ENCODE measurements around the gene HAVCR1.
"Not testable (repeated sequence)": the region's sequence is repeated elsewhere in the genome, so short reads cannot be mapped to it uniquely, and the experiment has no call there.

Gene HAVCR1

DNA sequence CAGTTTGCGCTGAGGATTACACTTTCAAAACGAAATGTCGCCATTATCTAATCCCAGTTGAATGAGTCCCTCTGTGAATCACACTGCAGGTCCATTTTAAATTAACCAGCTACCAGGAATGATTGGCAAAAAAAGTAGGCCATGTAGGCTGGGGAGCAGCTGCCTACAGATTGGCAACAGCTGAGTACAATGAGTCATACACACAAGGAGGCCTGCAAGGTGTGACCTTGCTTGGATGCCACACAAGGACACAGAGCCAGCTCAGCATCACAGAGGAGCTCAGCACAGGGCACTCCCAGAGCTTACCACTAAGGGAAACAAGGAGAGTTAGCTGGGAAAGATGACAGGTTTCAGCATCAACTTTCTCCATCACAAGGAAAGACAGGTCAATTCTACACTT is 12.9 kb downstream of the HAVCR1 start:
- Histone ChIP-seq H4K8ac (ENCODE audit: low read depth, low read length) (no peak overlapping the region), H2BK120ac (ENCODE audit: insufficient read depth, low read length, poor library complexity) (no peak overlapping the region), H3K79me2 (ENCODE audit: control insufficient read depth, insufficient read depth, low read length, poor library complexity) (no peaks in the 10 kb centered on the region), H3K4me3 (ENCODE audit: low read depth, low read length) (no peak overlapping the region), H3K9me3 (ENCODE audit: insufficient read depth, low read depth, low read length) (no peaks in the 10 kb centered on the region), H3K23ac (ENCODE audit: low read length) (no peak overlapping the region), H3K4me2 (ENCODE audit: low read length) (no peak overlapping the region), H2BK5ac (ENCODE audit: low read depth, low read length, poor library complexity) (no peak overlapping the region), H2AFZ (ENCODE audit: insufficient read depth, low read length, poor library complexity) (no peak overlapping the region), H3K27ac (ENCODE audit: low read depth, low read length) (no peak overlapping the region), H3K9ac (ENCODE audit: low read length) (no peak overlapping the region), H3K18ac (ENCODE audit: low read length) (no peak overlapping the region), H3K27me3 (ENCODE audit: insufficient read depth, low read length) (no peaks in the 10 kb centered on the region), H3K79me1 (ENCODE audit: low read length) (peaks cover 18% of the 10 kb centered on the region), H2AK5ac (ENCODE audit: low read length) (no peak overlapping the region), H2BK12ac (ENCODE audit: low read length) (peak overlapping the region; percentile 55), H3K36me3 (ENCODE audit: control insufficient read depth in 1 of 2, insufficient read depth in 2 of 2, low read length in 2 of 2) (no peaks in the 10 kb centered on the region), H3K4ac (ENCODE audit: low read depth, low read length) (no peak overlapping the region), H3K4me1 (ENCODE audit: control insufficient read depth in 1 of 2, insufficient read depth in 2 of 2, low read length in 2 of 2) (peaks cover 9 to 20% of the 10 kb centered on the region in 2 experiments), H3K14ac (ENCODE audit: low read length) (no peak overlapping the region), H4K12ac (ENCODE audit: low read depth, low read length) (no peak overlapping the region), H4K91ac (ENCODE audit: low read depth, low read length) (peak overlapping the region; percentile 4)
- WGBS (ENCODE audit: extremely low coverage, insufficient coverage, insufficient read length), result no CpG with 5 or more reads among the region's 3 CpGs
- no peak for DNase-seq

DNA sequence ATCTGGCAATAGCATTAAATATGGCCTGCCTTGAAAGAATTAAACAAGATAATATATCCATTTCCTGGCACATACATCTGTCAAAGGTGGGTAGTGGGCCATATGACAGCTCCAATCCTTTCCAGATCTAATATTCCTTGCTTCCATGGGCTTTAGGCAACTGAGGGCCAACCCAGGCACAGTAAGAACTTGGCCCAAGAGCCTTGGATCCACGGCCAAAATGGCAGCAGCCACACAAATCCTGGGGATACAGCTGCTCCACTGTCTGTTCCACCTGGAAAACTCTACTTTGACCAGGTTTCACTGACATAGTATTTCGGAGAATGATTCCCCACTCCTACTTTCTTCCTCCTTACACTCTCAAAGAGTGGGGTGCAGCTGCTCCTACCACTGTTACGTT is 13.3 kb downstream of the HAVCR1 start:
- no peak overlapping the region for H3K23ac ChIP-seq (ENCODE audit: low read length)
- no peak overlapping the region for H3K4me2 ChIP-seq (ENCODE audit: low read length)
- no peak overlapping the region for H2BK12ac ChIP-seq (ENCODE audit: low read length)
- H4K91ac ChIP-seq (ENCODE audit: low read depth, low read length), result no peak overlapping the region
- no peak overlapping the region for H2AK5ac ChIP-seq (ENCODE audit: low read length)
- no peak overlapping the region for H3K18ac ChIP-seq (ENCODE audit: low read length)
- no peak for DNase-seq
- no peak overlapping the region for H4K8ac ChIP-seq (ENCODE audit: low read depth, low read length)
- no peaks in the 10 kb centered on the region for H3K79me2 ChIP-seq (ENCODE audit: control insufficient read depth, insufficient read depth, low read length, poor library complexity)
- no peaks in the 10 kb centered on the region for H3K36me3 ChIP-seq (ENCODE audit: control insufficient read depth in 1 of 2, insufficient read depth in 2 of 2, low read length in 2 of 2)
- no peak overlapping the region for H3K4me3 ChIP-seq (ENCODE audit: low read depth, low read length)
- H2AFZ ChIP-seq (ENCODE audit: insufficient read depth, low read length, poor library complexity), result no peak overlapping the region
- WGBS (ENCODE audit: extremely low coverage, insufficient coverage, insufficient read length), result no CpG with 5 or more reads among the region's 3 CpGs
- H3K27me3 ChIP-seq (ENCODE audit: insufficient read depth, low read length), result no peaks in the 10 kb centered on the region
- H3K4me1 ChIP-seq (ENCODE audit: control insufficient read depth in 1 of 2, insufficient read depth in 2 of 2, low read length in 2 of 2), result peaks cover 9 to 20% of the 10 kb centered on the region in 2 experiments
- no peak overlapping the region for H2BK5ac ChIP-seq (ENCODE audit: low read depth, low read length, poor library complexity)
- H3K27ac ChIP-seq (ENCODE audit: low read depth, low read length), result no peak overlapping the region
- no peak overlapping the region for H3K9ac ChIP-seq (ENCODE audit: low read length)
- no peak overlapping the region for H2BK120ac ChIP-seq (ENCODE audit: insufficient read depth, low read length, poor library complexity)
- H3K79me1 ChIP-seq (ENCODE audit: low read length), result peaks cover 18% of the 10 kb centered on the region
- H4K12ac ChIP-seq (ENCODE audit: low read depth, low read length), result no peak overlapping the region
- no peak overlapping the region for H3K4ac ChIP-seq (ENCODE audit: low read depth, low read length)
- H3K9me3 ChIP-seq (ENCODE audit: insufficient read depth, low read depth, low read length), result no peaks in the 10 kb centered on the region
- no peak overlapping the region for H3K14ac ChIP-seq (ENCODE audit: low read length)

DNA sequence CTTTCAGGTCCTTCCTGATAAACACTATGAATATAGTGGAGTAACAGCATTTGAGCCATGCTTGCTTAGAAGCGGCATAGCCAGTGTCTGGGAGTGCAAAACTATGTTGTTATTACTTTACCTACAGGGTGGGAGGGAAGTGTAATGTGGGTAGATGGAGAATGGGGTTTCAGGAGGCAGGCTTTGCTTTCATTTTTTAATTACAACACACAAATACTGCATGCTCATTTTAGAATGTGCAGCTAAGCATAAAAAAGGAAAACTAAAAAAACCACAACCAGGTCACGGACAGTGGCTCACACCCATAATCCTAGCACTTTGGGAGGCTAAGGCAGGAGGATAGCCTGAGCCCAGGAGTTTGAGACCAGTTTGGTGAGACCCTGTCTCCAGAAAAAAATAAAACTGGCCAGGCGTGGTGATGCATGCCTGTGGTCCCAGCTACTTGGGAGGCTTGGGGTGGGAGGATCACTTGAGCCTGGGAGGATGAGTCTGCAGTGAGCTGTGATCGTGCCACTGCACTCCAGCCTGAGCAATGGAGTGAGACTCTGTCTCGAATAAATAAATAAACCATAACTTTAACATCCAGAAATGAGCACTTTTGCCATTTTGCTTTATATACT is 20.2 kb downstream of the HAVCR1 start:
- Histone ChIP-seq H3K4ac (ENCODE audit: low read depth, low read length) (no peak overlapping the region), H2BK5ac (ENCODE audit: low read depth, low read length, poor library complexity) (no peak overlapping the region), H3K27ac (ENCODE audit: low read depth, low read length) (no peak overlapping the region), H3K27me3 (ENCODE audit: insufficient read depth, low read length) (no peaks in the 10 kb centered on the region), H2BK120ac (ENCODE audit: insufficient read depth, low read length, poor library complexity) (no peak overlapping the region), H3K36me3 (ENCODE audit: control insufficient read depth in 1 of 2, insufficient read depth in 2 of 2, low read length in 2 of 2) (no peaks in the 10 kb centered on the region), H3K79me1 (ENCODE audit: low read length) (peaks cover 5% of the 10 kb centered on the region), H2BK12ac (ENCODE audit: low read length) (no peak overlapping the region), H3K9me3 (ENCODE audit: insufficient read depth, low read depth, low read length) (no peaks in the 10 kb centered on the region), H4K91ac (ENCODE audit: low read depth, low read length) (no peak overlapping the region), H3K4me3 (ENCODE audit: low read depth, low read length) (no peak overlapping the region), H3K9ac (ENCODE audit: low read length) (no peak overlapping the region), H3K4me2 (ENCODE audit: low read length) (no peak overlapping the region), H2AFZ (ENCODE audit: insufficient read depth, low read length, poor library complexity) (no peak overlapping the region), H3K18ac (ENCODE audit: low read length) (no peak overlapping the region), H3K23ac (ENCODE audit: low read length) (no peak overlapping the region), H3K14ac (ENCODE audit: low read length) (no peak overlapping the region), H2AK5ac (ENCODE audit: low read length) (no peak overlapping the region), H4K12ac (ENCODE audit: low read depth, low read length) (no peak overlapping the region), H3K4me1 (ENCODE audit: control insufficient read depth in 1 of 2, insufficient read depth in 2 of 2, low read length in 2 of 2) (peaks cover 7% of the 10 kb centered on the region in 2 experiments), H3K79me2 (ENCODE audit: control insufficient read depth, insufficient read depth, low read length, poor library complexity) (no peaks in the 10 kb centered on the region), H4K8ac (ENCODE audit: low read depth, low read length) (no peak overlapping the region)
- WGBS (ENCODE audit: extremely low coverage, insufficient coverage, insufficient read length), result no CpG with 5 or more reads among the region's 5 CpGs
- no peak for DNase-seq

DNA sequence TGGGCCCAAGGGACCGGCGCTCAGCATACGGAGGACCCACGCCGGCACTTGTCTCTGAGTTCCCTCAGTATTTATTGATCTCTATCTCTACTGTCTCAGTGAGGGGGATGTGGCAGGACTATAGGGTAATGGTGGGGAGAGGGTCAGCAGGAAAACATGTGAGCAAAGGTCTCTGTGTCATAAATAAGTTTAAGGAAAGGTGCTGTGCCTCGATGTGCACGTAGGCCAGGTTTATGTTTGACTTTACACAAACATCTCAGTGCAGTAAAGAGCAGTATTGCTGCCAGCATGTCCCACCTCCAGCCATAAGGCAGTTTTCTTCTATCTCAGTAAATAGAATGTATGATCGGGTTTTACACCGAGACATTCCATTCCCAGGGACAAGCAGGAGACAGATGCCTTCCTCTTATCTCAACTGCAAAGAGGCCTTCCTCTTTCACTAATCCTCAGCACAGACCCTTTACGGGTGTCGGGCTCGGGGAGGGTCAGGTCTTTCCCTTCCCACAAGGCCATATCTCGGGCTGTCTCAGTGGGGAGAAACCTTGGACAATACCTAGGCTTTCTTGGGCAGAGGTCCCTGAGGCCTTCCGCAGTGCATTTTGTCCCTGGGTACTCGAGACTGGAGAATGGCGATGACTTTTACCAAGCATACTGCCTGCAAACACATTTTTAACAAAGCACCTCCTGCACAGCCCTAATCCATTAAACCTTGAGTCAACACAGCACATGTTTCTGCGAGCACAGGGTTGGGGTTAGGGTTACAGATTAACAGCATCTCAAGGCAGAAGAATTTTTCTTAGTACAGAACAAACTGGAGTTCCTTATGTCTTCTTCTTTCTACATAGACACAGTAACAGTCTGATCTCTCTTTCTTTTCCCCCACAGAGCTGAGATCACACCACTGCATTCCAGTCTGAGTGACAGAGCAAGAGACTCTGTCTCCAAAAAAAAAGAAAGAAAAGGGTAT is 24.5 kb downstream of the HAVCR1 start:
- H3K4me1 ChIP-seq (ENCODE audit: control insufficient read depth in 1 of 2, insufficient read depth in 2 of 2, low read length in 2 of 2); H3K4ac ChIP-seq (ENCODE audit: low read depth, low read length); H3K9ac ChIP-seq (ENCODE audit: low read length); H3K23ac ChIP-seq (ENCODE audit: low read length); DNase-seq; H3K9me3 ChIP-seq (ENCODE audit: insufficient read depth, low read depth, low read length); H2AK5ac ChIP-seq (ENCODE audit: low read length); H3K79me2 ChIP-seq (ENCODE audit: control insufficient read depth, insufficient read depth, low read length, poor library complexity); H3K4me3 ChIP-seq (ENCODE audit: low read depth, low read length); H3K36me3 ChIP-seq (ENCODE audit: control insufficient read depth in 1 of 2, insufficient read depth in 2 of 2, low read length in 2 of 2); H3K27me3 ChIP-seq (ENCODE audit: insufficient read depth, low read length); H2AFZ ChIP-seq (ENCODE audit: insufficient read depth, low read length, poor library complexity); H3K18ac ChIP-seq (ENCODE audit: low read length); H4K12ac ChIP-seq (ENCODE audit: low read depth, low read length); H3K79me1 ChIP-seq (ENCODE audit: low read length): not testable (repeated sequence)
- H2BK120ac ChIP-seq (ENCODE audit: insufficient read depth, low read length, poor library complexity), result peak overlapping the region; percentile 88
- H2BK12ac ChIP-seq (ENCODE audit: low read length), result peak overlapping the region; percentile 84
- H2BK5ac ChIP-seq (ENCODE audit: low read depth, low read length, poor library complexity), result peak overlapping the region; percentile 73
- peak overlapping the region; percentile 74 for H4K8ac ChIP-seq (ENCODE audit: low read depth, low read length)
- peak overlapping the region; percentile 33 for H3K14ac ChIP-seq (ENCODE audit: low read length)
- peak overlapping the region; percentile 73 for H4K91ac ChIP-seq (ENCODE audit: low read depth, low read length)
- H3K27ac ChIP-seq (ENCODE audit: low read depth, low read length), result peak overlapping the region; percentile 93
- WGBS (ENCODE audit: extremely low coverage, insufficient coverage, insufficient read length), result no CpG with 5 or more reads among the region's 17 CpGs
- peak overlapping the region; percentile 23 for H3K4me2 ChIP-seq (ENCODE audit: low read length)
